Fibroblast of the conjunctiva (primary cell): Measurements from ENCODE around the gene CLP1.
"Not testable (repeated sequence)": the region's sequence is repeated elsewhere in the genome, so short reads cannot be mapped to it uniquely, and the experiment has no call there.

Source experiments
- DNase-seq: peaks from one replicate; pipeline ENCODE4 v3.0.0-alpha.2; 2010; ENCODE audit warnings: low read depth

Gene CLP1

DNA sequence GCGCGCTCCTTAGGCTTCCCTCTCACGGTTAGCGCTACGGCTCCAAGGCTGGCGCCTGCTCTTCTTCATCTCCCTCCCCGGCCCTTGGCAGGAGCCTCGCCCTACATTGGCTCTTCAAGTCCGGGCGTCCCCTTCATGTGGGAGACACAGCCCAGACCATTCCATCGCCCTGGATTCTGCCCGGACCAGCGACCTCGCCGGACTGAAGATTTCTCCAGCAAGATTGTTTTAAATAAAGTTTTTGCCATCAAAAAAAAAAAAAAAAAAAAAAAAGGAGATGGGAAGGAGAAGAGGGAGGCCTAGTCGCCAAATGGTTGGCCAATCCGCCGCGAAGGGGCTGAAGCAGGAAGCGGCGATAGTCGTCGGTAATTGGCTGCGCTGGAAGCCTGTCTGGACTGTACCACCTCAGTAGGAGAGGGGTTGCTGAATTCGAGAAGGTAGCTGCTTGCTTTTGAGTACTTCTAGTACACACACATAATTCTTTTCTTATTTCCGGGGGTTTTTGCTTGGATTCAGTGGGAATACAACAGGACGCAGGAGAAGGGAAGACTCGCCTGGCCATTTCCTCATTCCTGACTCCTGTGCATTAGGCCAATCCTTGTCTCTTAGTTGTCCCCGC lies 9.7 kb downstream of the CLP1 start:
- peak; percentile 99 for DNase-seq

DNA sequence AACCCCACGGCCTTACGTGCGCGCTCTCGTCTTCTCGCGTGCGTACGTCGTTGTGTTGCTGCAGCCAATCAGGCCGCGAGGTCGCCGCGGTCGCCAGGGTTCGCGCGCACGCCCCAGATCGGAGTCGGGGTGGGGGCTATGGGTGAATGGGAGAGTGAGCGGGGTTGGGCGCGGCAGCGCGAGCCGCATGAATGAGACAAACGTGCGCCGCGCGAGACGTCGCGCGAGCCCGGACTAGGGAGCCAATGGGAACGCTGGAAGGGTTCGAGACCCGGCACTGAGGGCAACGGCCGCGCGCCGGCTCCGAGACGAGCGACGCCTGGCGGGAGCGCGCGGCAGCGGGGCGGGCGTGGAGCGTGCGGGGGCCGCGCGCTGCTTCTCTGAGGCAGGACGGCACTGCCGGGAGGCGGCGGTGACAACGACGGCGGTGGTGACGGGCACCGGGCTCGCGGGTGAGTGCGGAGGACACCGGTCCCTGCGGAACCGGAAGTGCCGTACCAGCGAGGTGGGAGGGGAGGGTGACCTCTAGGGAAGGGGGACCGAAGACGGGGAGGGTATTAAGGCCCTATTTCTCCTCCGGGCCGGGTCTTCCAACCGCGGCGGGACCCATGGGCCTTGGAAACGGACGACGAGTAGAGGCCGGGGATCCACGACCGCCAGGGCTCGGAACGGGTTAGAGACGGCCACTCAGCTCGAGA lies 10.3 kb downstream of the CLP1 start, which contains the start of gene ZDHHC5:
TSS of gene ZDHHC5 (plus strand) at position 379 of the 698 bp plus-strand sequence. CDS start 4,977 bp downstream, outside the sequence.
- DNase-seq = peak; percentile 99

DNA sequence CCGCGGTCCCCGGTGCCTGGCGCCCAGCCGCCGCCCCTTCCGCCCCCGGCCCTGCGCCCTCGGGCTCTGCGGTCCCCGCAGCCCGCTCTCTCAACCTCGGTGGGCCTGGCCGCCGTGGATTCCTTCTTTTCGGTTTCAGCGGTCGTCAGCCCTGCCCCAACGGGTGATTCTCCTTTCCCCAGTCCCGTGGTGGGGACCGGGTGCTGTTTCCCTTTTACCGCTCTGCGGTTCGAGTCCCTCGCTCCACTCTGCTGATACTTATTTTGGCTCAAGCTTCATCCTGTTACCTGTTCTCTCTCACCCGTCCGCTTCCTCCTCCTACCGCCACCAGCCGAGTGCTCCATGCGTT lies 10.8 kb downstream of the CLP1 start:
- no peak for DNase-seq

DNA sequence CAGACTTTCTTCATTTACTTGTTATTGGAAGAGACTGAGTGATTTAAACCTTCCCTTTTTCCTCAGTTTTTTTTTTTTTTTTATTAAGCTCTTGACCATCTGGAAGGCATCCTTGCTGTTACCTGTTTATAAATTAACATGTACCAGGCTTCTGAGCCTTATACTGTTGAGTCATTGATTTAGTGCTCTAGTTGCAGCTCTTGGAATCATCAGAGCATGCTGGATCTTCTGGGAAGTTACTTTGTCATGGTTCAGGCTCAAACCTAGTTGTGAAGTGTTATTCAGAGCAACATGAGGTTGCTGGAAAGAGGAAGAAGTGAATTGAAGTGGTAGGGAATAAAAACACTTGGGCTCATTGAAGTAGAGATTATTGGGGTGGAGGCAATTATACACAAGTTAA lies 16.7 kb downstream of the CLP1 start:
- DNase-seq = no peak

DNA sequence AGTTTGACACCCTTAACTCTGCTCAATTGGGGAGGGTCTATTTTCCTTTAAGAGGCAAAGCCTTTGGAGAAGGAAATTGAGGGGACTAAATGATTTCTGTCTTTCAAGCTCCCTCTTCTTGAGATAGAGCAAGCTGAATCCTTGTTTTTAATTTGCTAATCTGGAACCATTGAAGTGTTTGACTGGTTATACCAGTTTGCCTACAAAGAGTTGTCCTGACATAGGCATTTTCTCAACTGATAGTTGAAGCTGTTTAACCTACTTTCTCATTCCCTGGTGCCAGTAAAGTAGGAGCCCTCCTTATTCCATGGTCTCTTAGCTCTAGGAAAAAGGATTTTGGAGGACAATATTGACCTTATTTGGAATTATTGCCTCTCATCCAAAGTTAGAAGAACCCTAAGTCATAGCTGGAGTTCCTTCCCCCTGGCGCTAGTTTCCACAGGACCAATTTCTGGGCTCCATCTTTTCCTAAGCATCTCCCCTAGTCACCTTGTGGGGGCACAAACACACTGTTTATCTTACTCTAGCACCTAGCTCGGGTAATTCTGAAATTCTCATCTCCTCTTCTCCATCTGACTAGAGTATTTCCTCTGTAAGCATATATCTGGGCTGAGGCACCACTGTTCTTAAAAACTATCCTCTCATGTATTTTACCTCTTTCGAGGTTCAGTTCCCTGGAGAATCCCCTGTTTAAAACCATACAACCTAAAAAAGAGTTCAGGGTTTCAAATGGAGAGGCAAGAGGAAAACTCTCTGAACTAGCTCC lies 17.8 kb downstream of the CLP1 start:
- DNase-seq = no peak

DNA sequence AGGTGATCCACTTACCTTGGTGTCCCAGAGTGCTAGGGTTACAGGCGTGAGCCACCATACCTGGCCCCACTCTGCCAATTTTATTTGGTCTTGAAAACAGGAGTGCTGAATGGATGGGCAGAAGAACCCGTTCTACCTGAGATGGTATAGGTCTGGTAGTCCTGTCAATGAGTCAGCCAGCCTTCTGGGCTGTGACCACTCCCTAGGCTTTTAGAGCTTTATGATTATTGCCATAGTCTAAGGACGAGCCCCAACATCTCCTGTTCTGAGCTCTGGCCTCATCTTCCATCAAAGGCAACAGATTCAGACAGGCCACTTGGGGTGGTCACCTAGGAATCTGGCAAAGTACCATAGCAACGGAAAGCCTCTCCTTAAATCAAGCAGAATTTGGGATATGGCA lies 21.8 kb downstream of the CLP1 start:
- DNase-seq = no peak

DNA sequence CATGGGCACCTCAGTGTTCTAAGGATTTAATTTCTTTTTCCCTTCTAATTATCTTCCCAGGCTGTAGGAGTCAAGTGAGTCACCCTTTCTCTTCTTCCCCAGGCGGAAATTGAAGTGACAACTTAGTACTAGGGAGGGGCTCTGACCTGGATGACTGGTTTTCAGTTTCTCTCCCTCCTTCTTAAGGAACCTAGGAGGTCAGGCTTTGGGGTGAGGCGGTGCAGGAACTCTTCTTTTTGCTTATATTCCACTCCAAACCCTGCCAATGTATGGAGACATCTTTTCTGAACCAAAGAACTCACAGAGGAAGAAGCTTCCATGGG lies 23.0 kb downstream of the CLP1 start:
- no peak for DNase-seq

DNA sequence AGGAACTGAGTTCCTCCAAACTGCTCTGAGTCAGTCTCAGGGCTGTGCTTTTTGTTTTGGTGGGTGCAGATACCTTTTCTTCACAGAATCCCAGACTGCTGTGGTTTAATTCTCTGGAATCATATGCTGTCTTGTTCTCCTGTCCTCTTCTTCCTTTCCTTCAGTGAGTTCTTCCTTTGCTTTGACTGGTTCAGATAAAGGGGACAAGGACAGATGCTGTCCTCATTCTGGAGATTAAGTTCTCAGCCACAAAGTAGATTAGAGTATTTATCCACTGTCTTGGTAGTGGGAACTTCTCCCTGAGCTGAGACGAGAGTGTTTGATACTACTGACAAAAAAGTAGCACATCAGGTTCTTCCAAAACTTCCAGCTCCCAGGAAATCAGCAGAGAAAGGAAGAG lies 23.6 kb downstream of the CLP1 start:
- no peak for DNase-seq

DNA sequence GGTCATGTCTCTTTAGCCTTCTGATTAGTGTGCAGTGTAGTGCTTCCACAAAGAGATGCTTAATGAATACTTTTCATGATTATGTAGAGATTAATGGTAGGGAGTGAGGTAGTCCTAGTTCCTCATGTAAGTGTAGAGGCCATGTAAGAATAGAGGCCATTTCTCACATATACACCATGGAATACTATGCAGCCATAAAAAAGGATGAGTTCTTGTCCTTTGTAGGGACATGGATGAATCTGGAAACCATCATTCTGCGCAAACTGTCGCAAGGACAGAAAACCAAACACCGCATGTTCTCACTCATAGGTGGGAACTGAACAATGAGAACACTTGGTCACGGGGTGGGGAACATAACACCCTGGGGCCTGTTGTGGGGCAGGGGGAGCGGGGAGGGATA lies 32.9 kb downstream of the CLP1 start:
- not testable (repeated sequence) for DNase-seq

DNA sequence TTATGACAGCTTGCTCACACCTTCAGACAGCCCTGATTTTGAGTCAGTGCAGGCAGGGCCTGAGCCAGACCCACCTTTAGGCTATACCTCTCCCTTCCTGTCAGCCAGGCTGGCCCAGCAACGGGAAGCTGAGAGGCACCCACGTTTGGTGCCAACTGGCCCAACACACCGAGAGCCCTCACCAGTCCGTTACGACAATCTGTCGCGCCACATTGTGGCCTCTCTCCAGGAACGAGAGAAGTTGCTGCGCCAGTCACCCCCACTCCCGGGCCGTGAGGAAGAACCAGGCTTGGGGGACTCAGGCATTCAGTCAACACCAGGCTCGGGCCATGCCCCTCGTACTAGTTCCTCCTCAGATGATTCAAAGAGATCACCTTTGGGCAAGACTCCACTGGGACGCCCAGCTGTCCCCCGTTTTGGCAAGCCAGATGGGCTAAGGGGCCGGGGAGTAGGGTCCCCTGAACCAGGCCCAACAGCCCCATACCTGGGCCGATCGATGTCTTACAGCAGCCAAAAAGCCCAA lies 41.3 kb downstream of the CLP1 start:
- no peak for DNase-seq

DNA sequence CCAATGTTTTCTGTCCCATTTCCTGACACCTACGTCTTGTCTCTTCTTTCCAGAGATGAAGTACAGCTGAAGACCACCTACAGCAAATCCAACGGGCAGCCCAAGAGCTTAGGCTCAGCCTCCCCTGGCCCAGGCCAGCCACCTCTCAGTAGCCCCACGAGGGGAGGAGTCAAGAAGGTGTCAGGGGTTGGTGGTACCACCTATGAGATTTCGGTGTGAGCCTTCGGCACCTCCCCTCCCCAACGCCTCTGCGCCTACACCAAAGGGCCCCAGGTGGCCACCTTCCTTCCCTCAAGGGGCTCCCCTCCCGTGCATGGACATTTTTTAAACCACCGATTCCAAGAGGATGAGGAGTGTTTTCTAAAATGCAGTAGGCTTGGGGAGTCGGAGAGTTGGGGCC lies 42.3 kb downstream of the CLP1 start:
- no peak for DNase-seq

DNA sequence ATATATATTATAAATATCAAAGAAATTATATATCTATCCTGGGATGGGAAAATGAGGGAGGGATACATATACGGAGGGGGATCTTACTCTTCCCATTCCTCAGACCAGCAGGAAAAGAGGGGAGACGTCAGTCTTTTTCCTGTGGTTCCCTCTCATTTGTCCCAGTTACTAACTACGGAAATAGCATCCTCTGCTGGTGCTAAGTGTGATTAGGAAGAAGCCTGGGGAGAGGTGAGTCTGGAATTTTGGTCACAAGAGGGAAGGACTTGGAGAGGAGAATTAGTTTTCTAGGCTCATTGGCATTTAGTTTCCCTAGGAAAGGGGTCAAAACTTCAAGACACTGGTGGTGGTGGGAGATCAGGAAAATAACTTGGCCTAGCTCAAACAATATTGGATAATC lies 42.9 kb downstream of the CLP1 start:
- no peak for DNase-seq

DNA sequence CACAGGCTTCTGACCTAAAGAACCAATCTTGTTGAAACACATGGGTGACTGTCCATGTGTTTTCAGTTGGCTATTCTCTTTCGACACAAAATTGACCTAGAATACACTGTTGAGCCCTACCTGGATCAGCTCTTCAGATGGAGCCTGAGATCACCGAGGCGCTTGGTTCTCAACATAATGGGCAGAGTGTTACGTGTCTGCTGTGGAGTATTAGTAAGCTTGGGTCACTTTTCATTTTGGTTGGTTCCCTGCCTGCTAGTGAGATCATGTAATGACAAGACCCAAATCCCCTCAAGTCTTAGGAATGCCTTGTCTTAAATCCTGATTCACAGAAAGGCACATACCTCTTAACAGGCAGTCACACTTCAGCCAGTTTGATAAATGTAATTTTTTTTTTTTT lies 45.8 kb downstream of the CLP1 start:
- DNase-seq = no peak

DNA sequence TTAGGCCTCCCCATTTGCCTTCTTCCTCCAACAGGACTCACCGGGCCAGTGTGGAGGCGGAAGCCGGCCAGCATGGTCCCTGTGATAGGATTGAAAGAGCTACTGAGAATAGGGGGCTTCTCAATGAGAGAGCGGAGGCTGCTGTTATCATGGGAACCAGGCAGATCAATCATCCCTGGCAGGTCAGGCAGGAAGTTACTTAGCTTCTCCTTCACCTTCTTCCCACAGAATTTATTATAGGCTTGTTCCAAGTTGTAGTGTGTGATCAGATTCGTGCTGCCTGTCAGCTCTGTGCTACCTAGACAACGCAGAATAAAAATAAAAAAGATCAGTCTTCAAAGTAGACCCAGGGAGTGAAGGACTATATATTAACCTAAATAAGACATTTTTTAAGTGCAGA lies 47.4 kb downstream of the CLP1 start:
- no peak for DNase-seq

DNA sequence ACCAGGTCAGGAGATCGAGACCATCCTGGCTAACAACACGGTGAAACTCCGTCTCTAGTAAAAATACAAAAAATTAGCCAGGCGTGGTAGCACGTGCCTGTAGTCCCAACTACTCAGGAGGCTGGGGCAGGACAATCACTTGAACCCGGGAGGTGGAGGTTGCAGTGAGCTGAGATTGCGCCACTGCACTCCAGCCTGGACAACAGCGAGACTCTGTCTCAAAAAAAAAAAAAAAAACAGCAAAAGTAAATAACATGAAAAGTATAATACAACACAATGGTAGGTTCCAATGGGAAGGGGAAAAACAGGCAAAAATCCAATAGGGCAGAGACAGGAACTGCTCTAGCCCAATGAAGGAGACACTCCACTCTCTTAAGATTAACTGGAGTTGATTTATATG lies 47.9 kb downstream of the CLP1 start:
- DNase-seq = not testable (repeated sequence)

DNA sequence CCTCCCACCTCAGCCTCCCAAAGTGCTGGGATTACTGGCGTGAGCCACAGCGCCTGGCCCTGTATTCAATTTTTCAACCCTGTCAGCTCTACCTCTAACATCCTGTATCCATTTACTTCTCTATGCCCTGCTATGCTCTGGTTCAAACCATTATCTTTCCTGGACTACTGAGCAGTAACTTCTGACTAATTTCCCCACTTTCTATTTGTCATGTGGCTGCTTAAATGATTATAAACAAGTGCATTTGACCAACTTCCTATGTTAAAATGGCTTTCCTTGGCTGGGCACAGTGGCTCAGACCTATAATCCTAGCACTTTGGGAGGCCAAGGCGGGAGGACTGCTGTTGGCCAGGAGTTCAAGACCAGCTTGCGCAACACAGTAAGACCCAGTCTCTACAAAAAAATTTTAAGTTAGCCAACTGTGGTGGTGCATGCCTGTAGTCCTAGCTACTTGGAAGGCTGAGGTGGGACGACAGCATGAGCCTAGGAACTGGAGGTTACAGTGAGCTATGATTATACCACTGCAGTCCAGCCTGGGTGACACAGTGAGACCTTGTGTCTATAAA lies 52.3 kb downstream of the CLP1 start:
- no peak for DNase-seq
